DMS53 treated with DMSO at 0.1 percent for 48 hours (cell line): ENCODE data around the gene RSPH4A.
"Not testable (repeated sequence)": the region's sequence is repeated elsewhere in the genome, so short reads cannot be mapped to it uniquely, and the experiment has no call there.

ENCODE experiments used
- DNase-seq: peaks from one replicate; lab custom pipeline; 2025; ENCODE audit not compliant: unreplicated experiment; lab: John Stamatoyannopoulos, UW

RSPH4A gene

GRCh38 chr6:116615937-116616736 is at the start of gene RSPH4A:
Gene RSPH4A, plus strand, starts transcription at chr6:116616479. Its CDS starts 145 bp downstream, at chr6:116616624.
- DNase-seq: peak; percentile 81

GRCh38 chr6:116568111-116568510 is 48.2 kb upstream of the RSPH4A start:
- no peak for DNase-seq

- DNase-seq: no peak
These were observed 47.2 kb upstream of the RSPH4A start for GRCh38 chr6:116568821-116569755.

GRCh38 chr6:116570856-116571682 is 45.2 kb upstream of the RSPH4A start, which contains the start of gene RWDD1:
Gene RWDD1, plus strand, starts transcription at chr6:116571504. Its CDS starts 79 bp downstream, at chr6:116571583.
- peak; percentile 93 for DNase-seq

GRCh38 chr6:116571683-116572000 is 44.6 kb upstream of the RSPH4A start:
- DNase-seq: peak; percentile 34

- DNase-seq: no peak
These were observed 44.1 kb upstream of the RSPH4A start for GRCh38 chr6:116572162-116572561.

GRCh38 chr6:116575227-116575626 is 41.1 kb upstream of the RSPH4A start:
- DNase-seq: no peak

- no peak for DNase-seq
These were observed 38.8 kb upstream of the RSPH4A start for GRCh38 chr6:116577486-116577885.

GRCh38 chr6:116578335-116578734 is 37.9 kb upstream of the RSPH4A start:
- DNase-seq: no peak

- DNase-seq: no peak
These were observed 37.1 kb upstream of the RSPH4A start for GRCh38 chr6:116579143-116579542.

- DNase-seq: no peak
These were observed 36.1 kb upstream of the RSPH4A start for GRCh38 chr6:116580198-116580597.

- no peak for DNase-seq
These were observed 30.0 kb upstream of the RSPH4A start for GRCh38 chr6:116586276-116586675.

GRCh38 chr6:116586738-116587137 is 29.5 kb upstream of the RSPH4A start:
- no peak for DNase-seq

GRCh38 chr6:116595247-116595646 is 21.0 kb upstream of the RSPH4A start:
- peak; percentile 8 for DNase-seq

- DNase-seq: no peak
These were observed 19.5 kb upstream of the RSPH4A start for GRCh38 chr6:116596815-116597214.

GRCh38 chr6:116603916-116604315 is 12.4 kb upstream of the RSPH4A start:
- not testable (repeated sequence) for DNase-seq

- DNase-seq: not testable (repeated sequence)
These were observed 11.4 kb upstream of the RSPH4A start for GRCh38 chr6:116604868-116605267.

- no peak for DNase-seq
These were observed 10.3 kb upstream of the RSPH4A start for GRCh38 chr6:116605935-116606334.

- DNase-seq: no peak
These were observed 5.2 kb upstream of the RSPH4A start for GRCh38 chr6:116611056-116611455.

- DNase-seq: peak; percentile 4
These were observed 416 bp downstream of the RSPH4A start for GRCh38 chr6:116616737-116617053.
